HEK293 (cell line): ENCODE results near the gene NUB1.

ENCODE experiments used
- CTCF ChIA-PET: fragments of 350-600 bp; formaldehyde crosslinking; extraction: SDS; loops from one replicate; lab custom pipeline; 2021; ENCODE audit warnings: antibody characterized with exemption; lab: Yijun Ruan, JAX
- POLR2A ChIA-PET: fragments of 300-600 bp; formaldehyde crosslinking; extraction: SDS; loops from one replicate; lab custom pipeline; 2020; ENCODE audit warnings: antibody characterized with exemption, inconsistent platforms; lab: Yijun Ruan, JAX
- H3K27ac ChIP-seq: fragments of 200-500 bp; sonication (Bioruptor generic); 2 replicates; pipeline ENCODE4 v1.5.1; 2014; ENCODE audit warnings: low read depth, low read length, control low read depth, inconsistent platforms; ENCODE audit errors: extremely low read depth
- H3K36me3 ChIP-seq, 2 experiments: fragments of 200-500 bp in 1 of 2; sonication (Bioruptor generic) in 1 of 2; 1 replicate in 1 of 2; 2 replicates in 1 of 2; pipeline ENCODE4 v1.5.1; 2014 to 2017; ENCODE audit warnings: inconsistent platforms in 2 of 2, low read length in 2 of 2; ENCODE audit not compliant: control insufficient read depth in 2 of 2, insufficient read depth in 1 of 2
- H3K4me1 ChIP-seq: fragments of 200-500 bp; sonication (Bioruptor generic); 2 replicates; pipeline ENCODE4 v1.5.1; 2014; ENCODE audit warnings: mild to moderate bottlenecking, low read length, inconsistent platforms; ENCODE audit not compliant: control insufficient read depth, insufficient read depth
- H3K4me3 ChIP-seq: 2 replicates; pipeline ENCODE4 v1.5.1; 2011; ENCODE audit warnings: low read depth, mild to moderate bottlenecking, control low read depth, low read length, moderate library complexity
- H3K9me3 ChIP-seq: fragments of 200-500 bp; sonication (Bioruptor generic); 2 replicates; pipeline ENCODE4 v1.5.1; 2014; ENCODE audit warnings: low read depth, low read length, inconsistent platforms; ENCODE audit not compliant: control insufficient read depth, insufficient read depth
- AEBP2 ChIP-seq: fragments of 450-650 bp; formaldehyde crosslinking; IDR thresholded peaks from 2 replicates; pipeline ENCODE4 v1.5.1; 2016; ENCODE audit warnings: missing biosample characterization, missing genetic modification characterization, borderline replicate concordance
- SETDB1 ChIP-seq: IDR thresholded peaks from one replicate; pipeline ENCODE4 v1.6.1; 2017; ENCODE audit warnings: mild to moderate bottlenecking, low read length, moderate library complexity, mixed read lengths; ENCODE audit not compliant: insufficient read length
- TCF7L2 ChIP-seq: IDR thresholded peaks from 2 replicates; pipeline ENCODE4 v1.6.1; 2011; ENCODE audit warnings: low read depth, mild to moderate bottlenecking, inconsistent platforms, low read length, moderate library complexity, borderline replicate concordance
- ZNF16 ChIP-seq: fragments of 450-650 bp; formaldehyde crosslinking; IDR thresholded peaks from 2 replicates; pipeline ENCODE4 v1.5.1; 2016; ENCODE audit warnings: low read depth, missing biosample characterization, missing genetic modification characterization
- ZNF174 ChIP-seq: fragments of 450-650 bp; formaldehyde crosslinking; IDR thresholded peaks from 2 replicates; pipeline ENCODE4 v1.5.0; 2017; ENCODE audit warnings: missing biosample characterization, mild to moderate bottlenecking, missing genetic modification characterization
- ZNF239 ChIP-seq: fragments of 450-650 bp; formaldehyde crosslinking; IDR thresholded peaks from 2 replicates; pipeline ENCODE4 v1.5.1; 2016; ENCODE audit warnings: missing biosample characterization, missing genetic modification characterization
- ZNF433 ChIP-seq: fragments of 450-650 bp; formaldehyde crosslinking; IDR thresholded peaks from 2 replicates; pipeline ENCODE4 v1.5.1; 2016; ENCODE audit warnings: missing biosample characterization, missing genetic modification characterization, low read depth
- ZNF629 ChIP-seq: fragments of 450-650 bp; formaldehyde crosslinking; IDR thresholded peaks from 2 replicates; pipeline ENCODE4 v1.5.1; 2017; ENCODE audit warnings: missing biosample characterization, missing genetic modification characterization
- ZNF670 ChIP-seq: fragments of 450-650 bp; formaldehyde crosslinking; IDR thresholded peaks from 2 replicates; pipeline ENCODE4 v1.5.1; 2016; ENCODE audit warnings: missing biosample characterization, missing genetic modification characterization, low read depth
- ZSCAN4 ChIP-seq: fragments of 450-650 bp; formaldehyde crosslinking; IDR thresholded peaks from 2 replicates; pipeline ENCODE4 v1.5.1; 2017; ENCODE audit warnings: missing biosample characterization, missing genetic modification characterization
- TF ChIP-seq, protein P1 (sequence below): fragments of 450-650 bp; formaldehyde crosslinking; IDR thresholded peaks from 2 replicates; pipeline ENCODE4 v1.5.1; 2016; ENCODE audit warnings: missing biosample characterization, missing genetic modification characterization
- TF ChIP-seq, protein P2 (sequence below): IDR thresholded peaks from 2 replicates; pipeline ENCODE4 v1.6.1; 2011; ENCODE audit warnings: mild to moderate bottlenecking, low read depth, low read length, borderline replicate concordance

Gene NUB1

DNA sequence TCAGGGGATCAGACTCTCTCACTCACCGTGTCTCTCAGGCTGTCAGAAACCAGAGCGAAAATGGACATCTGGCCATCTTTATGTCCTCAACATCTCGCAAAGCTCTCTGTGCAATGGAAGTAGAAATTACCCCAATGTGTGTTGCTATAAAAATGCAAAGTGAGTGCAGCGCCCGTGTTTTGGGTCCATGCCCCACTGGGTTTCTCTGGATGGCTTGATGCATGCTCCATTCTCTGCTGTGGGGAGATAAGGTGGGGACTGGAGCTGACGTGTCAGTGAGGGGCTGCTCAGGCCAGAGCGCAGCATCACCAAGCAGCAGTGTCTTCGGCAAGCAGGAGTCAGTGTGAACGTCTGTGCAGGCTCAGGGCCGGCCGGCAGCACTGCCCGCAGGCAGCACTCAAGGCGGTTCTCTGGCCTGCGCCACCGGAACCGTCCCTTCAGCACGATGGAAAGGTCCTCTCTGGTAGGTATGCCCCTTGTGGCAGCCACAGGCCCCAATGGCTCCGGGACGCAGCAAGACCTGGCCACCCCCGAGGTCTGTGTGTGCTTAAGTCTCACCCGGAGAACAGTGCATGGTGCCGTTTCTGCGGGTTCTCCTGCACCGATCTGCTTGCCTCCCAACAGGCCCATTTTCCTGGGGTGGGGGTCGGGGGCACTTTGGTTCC lies 38.1 kb downstream of the NUB1 start:
- Histone ChIP-seq H3K4me1 (no peaks in the 10 kb centered on the region), H3K9me3 (no peaks in the 10 kb centered on the region), H3K4me3 (no peak overlapping the region), H3K36me3 (peaks cover 0 to 48% of the 10 kb centered on the region in 2 experiments; a peak in 1 of 3 replicates), H3K27ac (no peak overlapping the region)
- no peak for TF ChIP-seq TCF7L2
- ChIA-PET POLR2A (no interaction called here), CTCF (interaction anchor here (0.6 to 1.2 kb wide), 3 partner anchors 11 to 396 kb away, joined by 3 to 6 read pairs (median 3); no protein-coding TSS in a partner anchor)

DNA sequence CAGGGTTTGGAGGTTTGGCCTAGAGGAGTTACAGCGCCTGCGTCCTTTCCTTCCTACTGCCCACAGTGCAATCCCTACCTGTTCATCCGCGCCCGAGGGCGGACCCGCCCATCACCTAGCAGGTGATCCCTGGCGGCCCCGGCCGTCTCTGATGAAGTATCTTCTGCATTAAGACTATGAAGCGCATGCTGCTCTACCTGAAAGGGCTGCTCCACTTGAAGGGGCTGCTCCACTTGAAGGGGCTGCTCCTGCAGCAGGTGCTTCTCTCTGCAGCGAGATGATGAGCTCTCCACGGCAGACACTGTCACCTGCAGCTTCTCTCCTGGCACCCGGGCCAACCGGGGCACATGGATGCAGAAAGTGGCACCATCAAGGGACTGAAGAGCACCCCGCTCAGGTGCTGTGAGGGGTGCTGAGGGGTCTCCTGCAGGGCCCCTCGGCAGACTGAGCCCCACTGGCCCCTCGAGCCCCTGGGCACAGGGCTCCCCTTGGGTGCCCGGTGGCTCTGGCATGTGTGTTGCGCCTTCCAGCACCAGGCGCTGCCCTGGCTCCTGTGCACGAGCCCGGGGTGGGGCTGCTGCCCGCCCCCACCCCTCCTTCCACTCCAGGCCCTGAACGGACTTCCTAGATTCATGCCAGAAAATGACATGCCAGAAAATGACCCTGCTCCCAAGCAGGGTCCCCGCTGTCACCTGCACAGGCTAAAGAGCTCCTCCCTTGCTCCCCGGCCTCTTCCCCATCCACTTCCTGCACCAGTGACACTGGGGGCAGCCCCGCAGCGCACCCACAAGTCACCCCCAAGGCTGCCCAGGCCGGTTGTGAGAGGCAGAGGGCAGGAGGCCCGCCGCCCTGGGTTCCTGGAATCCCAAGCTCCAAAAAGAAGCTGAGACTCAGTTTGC lies 38.8 kb downstream of the NUB1 start:
- H3K27ac ChIP-seq: no peak overlapping the region
- no peaks in the 10 kb centered on the region for H3K4me1 ChIP-seq
- peaks cover 0 to 43% of the 10 kb centered on the region in 2 experiments; a peak in 1 of 3 replicates for H3K36me3 ChIP-seq
- no peak overlapping the region for H3K4me3 ChIP-seq
- ChIA-PET CTCF (interaction anchor here (0.7 kb wide), 1 partner anchor 10 kb away, joined by 3 read pairs; no protein-coding TSS in a partner anchor), POLR2A (interaction anchor here (0.5 kb wide), 1 partner anchor 557 kb away, joined by 3 read pairs; no protein-coding TSS in a partner anchor)
- H3K9me3 ChIP-seq: no peaks in the 10 kb centered on the region
- TF ChIP-seq, protein P1, sequence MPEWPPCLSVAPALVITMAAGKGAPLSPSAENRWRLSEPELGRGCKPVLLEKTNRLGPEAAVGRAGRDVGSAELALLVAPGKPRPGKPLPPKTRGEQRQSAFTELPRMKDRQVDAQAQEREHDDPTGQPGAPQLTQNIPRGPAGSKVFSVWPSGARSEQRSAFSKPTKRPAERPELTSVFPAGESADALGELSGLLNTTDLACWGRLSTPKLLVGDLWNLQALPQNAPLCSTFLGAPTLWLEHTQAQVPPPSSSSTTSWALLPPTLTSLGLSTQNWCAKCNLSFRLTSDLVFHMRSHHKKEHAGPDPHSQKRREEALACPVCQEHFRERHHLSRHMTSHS (tag by site-specific recombination): no peak
- no peak for TF ChIP-seq AEBP2 (tag by site-specific recombination)
- TF ChIP-seq ZNF239 (tag by site-specific recombination): no peak
- TF ChIP-seq, protein P2, sequence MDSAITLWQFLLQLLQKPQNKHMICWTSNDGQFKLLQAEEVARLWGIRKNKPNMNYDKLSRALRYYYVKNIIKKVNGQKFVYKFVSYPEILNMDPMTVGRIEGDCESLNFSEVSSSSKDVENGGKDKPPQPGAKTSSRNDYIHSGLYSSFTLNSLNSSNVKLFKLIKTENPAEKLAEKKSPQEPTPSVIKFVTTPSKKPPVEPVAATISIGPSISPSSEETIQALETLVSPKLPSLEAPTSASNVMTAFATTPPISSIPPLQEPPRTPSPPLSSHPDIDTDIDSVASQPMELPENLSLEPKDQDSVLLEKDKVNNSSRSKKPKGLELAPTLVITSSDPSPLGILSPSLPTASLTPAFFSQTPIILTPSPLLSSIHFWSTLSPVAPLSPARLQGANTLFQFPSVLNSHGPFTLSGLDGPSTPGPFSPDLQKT: no peak
- TF ChIP-seq ZSCAN4: no peak
- no peak for TF ChIP-seq ZNF629
- TF ChIP-seq ZNF174: no peak
- no peak for TF ChIP-seq ZNF670
- no peak for TF ChIP-seq SETDB1

DNA sequence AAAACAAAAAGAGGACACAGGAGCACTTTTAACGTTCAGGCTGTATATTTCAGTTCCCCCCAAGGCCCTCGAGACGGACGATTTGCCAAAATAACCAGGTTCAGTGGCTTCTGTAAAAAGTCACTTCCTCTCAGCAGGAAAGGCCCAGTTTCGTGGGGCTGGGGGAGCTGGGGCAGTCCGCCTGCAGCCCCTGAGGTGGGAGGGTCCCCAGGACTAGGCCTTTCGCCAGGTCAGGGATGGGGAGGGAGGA lies 39.4 kb downstream of the NUB1 start:
- Histone ChIP-seq H3K4me1 (no peaks in the 10 kb centered on the region), H3K4me3 (no peak overlapping the region), H3K9me3 (no peaks in the 10 kb centered on the region), H3K27ac (no peak overlapping the region), H3K36me3 (peaks cover 0 to 38% of the 10 kb centered on the region in 2 experiments; a peak in 1 of 3 replicates)
- POLR2A ChIA-PET: no interaction called here
- CTCF ChIA-PET: interaction anchor here (0.7 kb wide), 1 partner anchor 11 kb away, joined by 3 read pairs; no protein-coding TSS in a partner anchor
- TF ChIP-seq ZNF433 (tag by site-specific recombination) (no peak), ZNF16 (no peak)
